NOMO-1 (cell line): ENCODE results near the gene GOLGA8B.
"Not testable (repeated sequence)": the region's sequence is repeated elsewhere in the genome, so short reads cannot be mapped to it uniquely, and the experiment has no call there.

Experiments used
- DNase-seq, 2 experiments: peaks; one replicate each; lab custom pipeline; 2025; ENCODE audit not compliant: unreplicated experiment in 2 of 2; lab: John Stamatoyannopoulos, UW

GOLGA8B gene, protein sequence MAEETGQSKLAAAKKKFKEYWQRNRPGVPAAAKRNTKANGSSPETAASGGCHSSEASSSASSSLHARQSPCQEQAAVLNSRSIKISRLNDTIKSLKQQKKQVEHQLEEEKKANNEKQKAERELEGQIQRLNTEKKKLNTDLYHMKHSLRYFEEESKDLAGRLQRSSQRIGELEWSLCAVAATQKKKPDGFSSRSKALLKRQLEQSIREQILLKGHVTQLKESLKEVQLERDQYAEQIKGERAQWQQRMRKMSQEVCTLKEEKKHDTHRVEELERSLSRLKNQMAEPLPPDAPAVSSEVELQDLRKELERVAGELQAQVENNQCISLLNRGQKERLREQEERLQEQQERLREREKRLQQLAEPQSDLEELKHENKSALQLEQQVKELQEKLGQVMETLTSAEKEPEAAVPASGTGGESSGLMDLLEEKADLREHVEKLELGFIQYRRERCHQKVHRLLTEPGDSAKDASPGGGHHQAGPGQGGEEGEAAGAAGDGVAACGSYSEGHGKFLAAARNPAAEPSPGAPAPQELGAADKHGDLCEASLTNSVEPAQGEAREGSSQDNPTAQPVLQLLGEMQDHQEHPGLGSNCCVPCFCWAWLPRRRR

DNA sequence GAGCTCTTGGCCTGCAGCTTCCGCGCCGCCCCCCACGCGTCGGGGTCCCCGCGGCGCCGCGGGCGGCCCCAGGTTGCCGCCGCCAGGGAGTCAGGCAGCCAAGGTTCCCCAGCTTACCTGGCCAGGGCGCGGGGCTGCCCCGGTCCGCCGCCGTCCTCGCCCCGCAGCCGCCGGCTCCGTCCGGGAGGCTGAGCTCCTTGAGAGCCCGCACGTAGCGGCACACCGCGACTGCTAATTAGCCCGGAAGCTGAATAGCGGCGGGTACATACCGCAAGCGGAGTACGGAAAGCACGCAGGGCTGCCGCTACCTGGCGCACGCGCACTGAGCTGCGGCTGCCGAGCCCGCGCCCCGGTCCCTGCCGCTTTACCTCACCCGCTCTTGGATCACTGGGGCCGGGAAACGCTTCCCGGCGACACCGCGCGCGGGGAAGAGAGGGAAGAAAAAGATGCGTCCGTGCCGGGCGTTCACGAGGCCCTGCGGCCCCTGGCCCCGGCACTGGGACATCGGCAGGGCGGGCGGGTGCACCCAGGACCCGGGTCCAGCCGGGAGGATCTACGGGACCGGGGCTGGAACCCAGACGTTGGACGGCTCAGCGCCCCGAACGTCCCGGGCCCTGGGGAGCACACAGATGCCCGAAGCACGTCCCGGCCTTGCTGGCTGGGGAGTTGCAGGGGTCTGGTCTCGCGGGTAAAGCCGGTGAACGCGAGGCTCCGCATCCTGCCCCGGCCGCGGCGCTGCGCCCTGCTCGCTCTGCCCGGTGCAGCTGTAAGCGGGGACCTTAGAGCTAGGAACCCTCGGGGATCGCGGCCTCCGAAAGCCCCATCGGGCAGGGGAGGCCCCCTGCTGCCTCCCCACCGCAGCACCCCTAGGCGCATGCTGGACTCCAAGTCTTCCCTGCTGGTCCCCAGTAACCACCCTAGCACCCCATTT lies at the start of gene GOLGA8B:
Gene GOLGA8B, minus strand, starts transcription at position 253 of the 931 bp plus-strand sequence. CDS start 47,739 bp downstream, outside the sequence.
- DNase-seq = peak; percentile 28 to 36

DNA sequence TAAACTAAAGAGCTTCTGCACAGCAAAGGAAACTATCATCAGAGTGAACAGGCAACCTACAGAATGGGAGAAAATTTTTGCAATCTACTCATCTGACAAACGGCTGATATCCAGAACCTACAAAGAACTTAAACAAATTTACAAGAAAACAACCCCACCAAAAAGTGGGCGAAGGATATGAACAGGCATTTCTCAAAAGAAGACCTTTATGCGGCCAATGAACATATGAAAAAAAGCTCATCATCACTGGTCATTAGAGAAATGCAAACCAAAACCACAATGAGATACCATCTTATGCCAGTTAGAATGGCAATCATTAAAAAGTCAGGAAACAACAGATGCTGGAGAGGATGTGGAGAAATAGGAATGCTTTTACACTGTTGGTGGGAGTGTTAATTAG lies 49.7 kb upstream of the GOLGA8B start:
- not testable (repeated sequence) for DNase-seq

DNA sequence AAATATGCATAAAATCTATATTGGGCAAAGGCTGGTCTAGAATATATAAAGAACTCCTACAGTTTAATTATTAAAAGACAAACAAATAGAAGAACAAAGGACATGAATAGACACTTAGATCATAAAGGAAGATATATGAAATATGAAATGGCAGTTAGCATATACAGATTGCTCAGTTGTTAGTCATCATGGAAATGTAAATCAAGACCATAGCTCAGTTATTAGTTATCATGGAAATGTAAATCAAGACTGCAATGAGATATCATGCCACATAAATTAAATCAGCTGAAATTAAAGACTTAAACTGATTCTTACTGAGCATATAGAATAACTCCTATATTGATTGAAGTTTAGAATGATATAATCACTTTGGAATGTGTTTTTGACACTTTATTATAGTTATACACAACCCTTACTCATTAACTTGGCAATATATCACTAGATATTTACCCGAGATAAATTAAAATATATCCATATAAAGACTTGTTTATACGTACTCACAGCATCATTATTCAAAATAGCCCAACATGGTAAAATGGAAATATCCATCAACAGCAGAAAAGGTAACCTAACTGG lies 45.2 kb upstream of the GOLGA8B start:
- no peak for DNase-seq

DNA sequence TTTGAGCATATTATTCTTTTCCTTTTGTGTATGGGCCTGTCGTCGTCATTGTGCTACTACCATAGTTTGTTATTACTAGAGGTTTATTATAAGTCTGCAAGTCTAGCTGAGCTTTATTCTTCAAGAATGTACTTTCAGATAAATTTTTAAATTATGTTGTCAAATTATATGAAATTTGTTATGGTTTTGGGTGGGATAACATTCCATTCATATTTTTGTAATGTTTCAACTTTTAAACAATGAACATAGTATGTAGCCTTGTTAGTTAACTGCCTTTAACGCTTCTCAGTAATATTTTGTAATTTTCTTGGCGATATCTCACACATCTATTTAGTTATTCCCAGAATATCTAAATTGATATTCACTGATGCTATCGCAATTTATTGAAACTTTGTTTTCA lies 41.6 kb upstream of the GOLGA8B start:
- no peak for DNase-seq

DNA sequence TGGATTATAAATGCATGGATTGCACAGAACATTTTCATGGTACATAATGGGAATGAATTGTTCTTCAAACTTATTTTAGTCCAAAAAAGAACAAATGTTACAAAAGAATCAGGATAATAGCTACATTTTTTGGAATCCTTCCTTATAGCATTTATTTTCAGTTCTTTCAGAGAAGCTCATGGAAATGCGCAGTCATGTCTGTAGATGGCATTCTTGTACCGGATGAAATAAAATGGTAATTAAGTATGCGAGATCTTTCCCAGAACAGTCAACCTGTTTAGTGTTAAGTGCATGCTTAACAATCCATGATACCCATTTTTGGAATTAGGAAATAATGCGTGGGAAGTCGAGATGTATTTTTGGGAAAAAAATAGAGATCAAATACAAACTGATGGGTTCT lies 38.2 kb upstream of the GOLGA8B start:
- DNase-seq = no peak

DNA sequence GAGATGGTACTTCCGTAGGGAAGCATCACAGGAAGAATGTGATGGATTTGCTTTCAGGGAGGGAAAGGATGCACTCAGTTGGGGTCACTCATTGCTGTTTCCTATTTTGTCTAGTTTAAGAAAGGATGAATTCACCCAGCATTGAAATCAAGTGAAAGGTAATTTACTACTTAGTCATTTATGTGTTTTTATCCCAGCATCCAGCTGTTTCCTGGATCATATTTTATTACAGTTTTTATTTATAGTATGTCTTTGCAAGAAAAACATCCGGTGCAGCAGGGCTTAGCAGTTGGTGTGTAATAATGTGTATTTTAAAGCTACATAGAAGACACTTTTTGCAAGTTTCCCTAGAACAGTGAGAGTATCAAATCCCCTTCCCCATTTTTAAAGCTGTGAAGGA lies 37.4 kb upstream of the GOLGA8B start:
- DNase-seq = no peak

DNA sequence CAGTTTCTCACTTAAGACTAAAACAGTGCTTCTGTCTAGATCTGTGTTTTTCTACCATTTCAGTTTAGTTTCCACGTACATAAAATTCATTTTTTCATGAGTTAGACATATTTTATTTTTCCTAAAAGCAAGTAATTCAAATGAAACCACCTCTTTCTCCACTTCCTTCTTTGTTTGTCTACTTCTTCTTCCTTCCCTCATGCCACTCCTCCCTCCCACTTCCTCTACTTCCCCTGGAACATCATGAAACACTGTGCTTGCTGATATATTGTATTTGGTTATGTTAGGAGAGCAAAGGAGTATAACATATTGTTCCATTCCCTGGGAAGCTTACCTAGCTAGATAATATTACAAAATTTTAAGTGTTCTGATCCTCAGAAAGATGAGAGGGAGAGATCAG lies 36.7 kb upstream of the GOLGA8B start:
- peak in 1 of 2 experiments; percentile 12 for DNase-seq

DNA sequence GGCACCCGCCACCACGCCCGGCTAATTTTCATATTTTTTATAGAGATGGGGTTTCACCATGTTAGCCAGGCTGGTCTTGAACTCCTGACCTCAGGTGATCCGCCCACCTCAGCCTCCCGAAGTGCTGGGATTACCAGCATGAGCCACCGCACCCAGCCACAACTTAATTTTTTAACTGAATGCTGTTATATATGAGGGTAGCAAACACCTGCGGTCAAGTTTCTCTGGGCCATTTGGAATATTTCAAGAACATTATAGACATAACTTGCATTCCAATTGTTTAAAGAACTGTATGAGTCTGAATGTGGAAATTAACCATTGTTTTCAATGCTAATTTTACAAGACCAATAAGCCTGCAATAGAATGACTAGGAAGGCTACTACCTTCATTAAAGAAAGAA lies 35.7 kb upstream of the GOLGA8B start:
- DNase-seq = no peak

DNA sequence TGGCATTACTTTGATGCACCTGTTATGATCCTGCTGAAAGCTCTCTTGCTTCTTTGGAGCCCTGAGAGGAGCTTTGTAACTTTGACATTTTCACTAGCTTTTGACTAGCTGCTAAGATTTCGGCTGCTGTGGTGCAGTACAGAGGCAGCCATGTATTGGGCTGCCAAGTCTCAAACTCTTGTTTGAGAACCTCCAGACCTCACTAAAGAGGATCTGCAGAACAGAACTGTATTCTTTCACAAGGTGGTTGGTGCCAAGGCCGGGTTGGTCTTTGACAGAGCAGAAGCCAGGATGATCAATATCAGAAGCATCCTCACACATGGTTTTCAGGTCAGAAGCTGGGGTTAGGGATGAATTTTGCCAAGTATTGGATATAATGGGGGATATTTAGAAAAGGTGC lies 34.6 kb upstream of the GOLGA8B start:
- no peak for DNase-seq

DNA sequence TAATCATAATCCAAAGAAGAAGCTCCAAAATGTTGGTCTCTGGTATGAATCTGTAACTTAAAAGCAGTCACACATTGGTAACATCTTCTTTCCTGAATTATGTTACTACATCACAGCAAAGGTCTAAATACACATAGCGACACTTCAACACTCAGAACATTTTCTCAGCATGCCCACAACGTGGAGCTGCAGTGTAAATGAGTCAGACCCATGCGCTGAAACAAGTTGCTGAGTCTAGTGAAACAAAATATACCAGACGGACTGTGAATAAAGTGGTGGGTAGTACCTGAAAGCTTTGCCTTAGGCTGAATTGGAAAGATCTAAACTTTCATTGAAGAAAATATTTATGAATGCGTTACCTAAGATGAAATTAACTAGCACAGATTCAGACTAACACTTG lies 33.2 kb upstream of the GOLGA8B start:
- DNase-seq = no peak

DNA sequence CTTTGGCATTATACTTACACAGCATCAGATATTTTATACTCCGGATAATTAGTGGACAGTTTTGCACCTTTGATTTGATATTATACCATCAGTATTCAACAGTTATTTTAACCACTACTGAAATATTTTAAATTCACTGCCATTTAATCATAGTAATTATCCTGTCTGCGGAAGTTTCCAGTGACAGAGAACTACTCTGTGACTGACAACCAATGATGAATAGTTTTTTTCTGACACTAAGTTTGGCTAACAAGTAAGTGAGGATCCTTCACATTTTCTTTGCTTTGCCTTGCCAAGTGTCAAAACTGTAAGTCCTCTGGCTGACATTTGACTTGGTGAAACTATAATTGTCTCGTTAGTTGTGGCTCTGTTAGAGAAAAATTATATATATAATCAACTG lies 30.5 kb upstream of the GOLGA8B start:
- no peak for DNase-seq

DNA sequence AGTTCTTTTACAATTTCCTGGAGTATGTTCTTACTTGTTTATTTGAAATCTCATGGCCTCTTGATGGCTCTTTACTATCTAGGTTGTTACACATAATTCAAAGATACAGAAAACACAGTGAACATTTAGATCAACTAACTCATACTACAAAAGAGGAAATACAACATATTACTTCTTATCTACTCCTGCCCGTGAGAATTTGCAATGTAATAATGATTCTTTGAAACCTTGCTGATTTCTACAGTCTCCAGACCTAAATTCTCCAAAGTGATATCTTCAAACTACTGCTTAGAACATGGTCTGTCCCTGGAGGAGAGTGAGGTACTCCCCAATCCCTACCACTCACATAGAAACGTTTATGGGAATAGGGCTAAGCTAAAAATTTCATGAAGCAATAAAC lies 29.9 kb upstream of the GOLGA8B start:
- DNase-seq = peak in 1 of 2 experiments; percentile 28

DNA sequence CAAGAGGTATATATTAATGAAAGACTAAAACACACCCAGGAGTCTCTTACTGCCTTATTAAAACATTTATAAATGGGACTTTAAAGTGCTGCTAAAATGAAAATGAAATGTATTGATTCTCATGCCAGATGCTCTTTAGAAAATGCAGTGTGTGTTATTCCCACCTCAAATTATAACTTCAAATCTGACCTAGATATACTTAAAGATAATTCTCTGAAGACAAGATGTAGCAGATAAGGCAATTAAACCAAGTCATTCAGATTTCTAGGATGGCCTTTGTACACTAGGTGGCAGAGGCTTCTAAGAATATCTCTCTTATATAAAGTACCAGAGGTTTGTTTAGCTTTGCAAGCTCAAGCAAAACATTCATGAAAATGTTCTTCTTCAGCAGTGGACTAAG lies 26.9 kb upstream of the GOLGA8B start:
- no peak for DNase-seq

DNA sequence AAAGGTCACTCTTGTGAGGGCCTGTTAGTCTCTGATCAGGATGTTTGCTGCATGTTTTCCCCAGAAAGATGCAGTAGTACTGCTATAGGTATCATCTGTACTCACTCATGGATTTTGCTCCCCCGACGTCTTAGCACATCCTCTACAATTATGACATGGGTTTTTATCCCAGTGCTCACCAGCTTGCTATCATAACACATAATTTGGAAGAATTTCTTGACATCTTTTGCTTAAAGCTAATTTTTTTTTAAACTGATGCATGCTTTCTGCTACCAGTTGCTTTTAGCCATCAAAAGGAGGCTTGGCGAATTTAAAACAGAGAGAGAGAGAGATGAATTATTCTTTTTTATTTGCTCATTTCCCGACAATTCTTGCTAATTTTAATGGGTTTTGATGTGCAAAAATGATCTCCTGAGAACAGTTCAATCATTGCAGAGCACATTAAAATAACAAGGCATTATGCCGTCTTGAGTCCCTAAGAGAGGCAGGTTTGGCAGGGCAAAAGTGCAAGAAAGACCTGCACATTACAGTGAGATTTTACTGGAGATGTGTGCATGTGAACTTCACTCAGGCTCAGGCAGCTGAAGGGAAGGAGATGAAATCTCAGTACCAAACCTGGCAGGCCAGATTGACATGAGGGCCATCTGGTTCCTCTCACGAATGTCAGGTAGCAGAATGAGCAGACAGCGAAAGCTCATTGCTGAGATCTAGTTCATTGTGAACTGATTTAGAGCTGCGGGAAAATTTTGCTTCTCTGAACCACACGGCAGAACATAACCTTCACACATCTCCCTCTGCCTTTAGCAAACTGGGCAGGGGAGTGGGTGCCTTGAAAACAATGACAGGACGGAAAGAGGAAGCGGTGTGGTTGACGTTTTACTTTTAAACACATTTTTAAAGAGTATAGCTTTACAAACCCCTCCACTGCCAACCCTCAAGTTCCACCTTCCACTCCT lies 25.9 kb upstream of the GOLGA8B start:
- peak in 1 of 2 experiments; percentile 38 for DNase-seq

DNA sequence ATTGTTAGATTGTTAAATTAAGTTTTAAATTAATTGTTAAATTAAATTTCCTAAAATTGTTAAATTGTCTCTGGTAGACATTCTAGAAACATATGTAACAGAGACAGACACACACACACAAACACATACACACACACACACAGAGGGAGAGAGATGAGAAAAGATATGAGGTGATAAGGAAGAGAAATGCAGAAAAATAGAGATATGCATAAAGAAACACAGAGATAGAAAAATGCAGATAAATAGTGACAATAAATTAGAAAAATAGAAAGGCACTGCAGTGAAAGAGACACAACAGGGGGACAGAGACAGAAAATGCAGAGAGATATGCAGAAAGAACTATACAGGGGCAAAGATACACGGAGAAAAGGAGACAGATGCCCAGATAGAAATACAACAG lies 25.1 kb upstream of the GOLGA8B start:
- no peak for DNase-seq

DNA sequence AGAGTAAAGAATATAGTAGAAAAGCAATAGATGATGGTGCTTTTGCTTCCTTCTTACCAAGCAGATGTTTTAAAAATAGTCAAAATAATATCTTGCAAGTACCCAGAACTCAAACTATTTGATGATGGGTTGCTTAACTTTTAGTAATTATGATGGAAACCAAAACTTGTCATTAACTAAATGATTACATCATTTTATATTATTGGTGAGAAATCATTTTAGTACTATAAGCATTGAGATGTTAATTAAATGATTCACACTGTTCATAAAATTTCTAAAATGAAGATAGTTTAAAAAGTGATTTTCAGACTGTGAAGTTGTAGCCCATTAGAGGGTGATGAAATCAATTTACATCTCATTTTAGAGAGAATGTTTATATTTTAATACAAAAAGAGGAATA lies 24.4 kb upstream of the GOLGA8B start:
- no peak for DNase-seq

DNA sequence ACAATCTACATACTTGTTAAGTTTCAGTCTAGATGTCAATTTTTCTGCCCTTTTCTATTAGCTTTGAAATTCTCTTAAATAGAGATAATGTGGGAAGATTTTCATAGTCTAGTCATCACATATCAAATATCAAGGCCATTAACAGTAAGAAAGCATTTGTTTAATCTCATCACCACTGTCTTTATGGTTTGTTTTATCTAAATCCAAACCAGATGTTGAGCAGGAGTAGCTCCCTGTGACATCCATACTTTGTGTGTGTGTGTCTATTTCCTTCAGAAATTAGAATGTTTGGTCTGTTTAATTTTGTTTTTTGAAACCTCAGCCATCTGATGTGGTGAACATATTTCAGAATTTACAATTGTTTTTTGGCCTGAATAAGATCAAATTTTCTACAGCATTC lies 23.1 kb upstream of the GOLGA8B start:
- DNase-seq = no peak

DNA sequence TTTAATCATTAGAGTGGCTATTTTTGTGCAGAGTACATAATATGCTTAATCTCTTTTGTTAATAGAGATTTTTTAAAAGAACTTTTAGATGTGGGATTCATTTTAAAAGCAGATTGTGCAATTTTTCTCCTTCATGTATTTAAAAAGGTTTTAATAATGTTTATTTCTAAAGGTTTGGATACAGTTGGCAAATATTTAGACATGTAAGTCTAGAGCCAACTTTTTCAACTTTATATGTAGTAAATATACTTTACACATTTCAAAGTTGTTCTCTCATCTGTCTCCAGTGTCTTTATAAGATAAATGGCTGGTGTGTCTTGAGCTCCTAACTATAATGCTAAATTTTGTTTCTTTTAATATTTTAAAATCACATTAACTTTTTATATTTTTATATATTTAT lies 22.7 kb upstream of the GOLGA8B start:
- DNase-seq = no peak

DNA sequence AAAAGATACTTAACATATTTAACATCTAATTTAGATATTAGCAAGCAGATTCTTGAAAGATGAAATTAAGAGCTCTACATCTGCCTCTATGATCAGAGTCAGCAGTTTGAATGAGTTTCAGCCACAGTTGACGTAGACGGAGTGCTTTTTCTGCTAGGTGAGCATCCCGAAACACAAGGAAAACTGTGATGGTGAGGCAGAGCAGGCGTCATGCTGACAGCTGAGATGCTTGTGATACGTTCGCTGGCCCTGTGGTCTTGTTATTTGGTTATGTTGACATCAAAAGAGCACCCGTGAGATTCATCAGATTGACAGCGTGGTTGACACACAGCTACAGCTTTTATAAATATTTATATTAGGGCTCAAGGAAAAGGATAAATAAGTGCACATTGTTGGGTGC lies 19.6 kb upstream of the GOLGA8B start:
- no peak for DNase-seq

DNA sequence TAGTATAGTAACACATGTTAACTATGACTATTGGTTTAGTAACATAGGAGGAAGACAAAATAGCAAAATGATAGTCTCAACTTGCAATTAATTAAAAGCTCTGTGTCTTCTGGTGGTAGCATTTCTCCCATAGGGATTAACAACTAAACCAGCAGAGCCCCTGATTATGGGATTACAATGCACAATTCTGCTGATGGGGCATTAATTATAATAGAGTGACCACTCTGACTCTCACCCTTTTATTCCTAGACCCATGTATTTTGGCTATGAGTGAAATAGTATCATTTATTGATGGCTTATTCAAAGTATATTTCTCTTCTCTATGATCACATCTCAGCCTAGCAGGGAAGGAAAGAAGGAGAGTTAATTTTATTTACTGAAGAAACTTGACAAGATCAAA lies 17.5 kb upstream of the GOLGA8B start:
- no peak for DNase-seq
